PC-9 (cell line): ENCODE data around the gene GGNBP2.

Experiments
- EZH2 ChIP-seq: fragments of 200-600 bp; sonication (generic); IDR thresholded peaks from 2 replicates; pipeline ENCODE4 v1.8.0; 2017; ENCODE audit warnings: antibody characterized with exemption, low read depth
- TF ChIP-seq, protein P1 (sequence below): fragments of 200-600 bp; sonication (generic); conservative IDR thresholded peaks from 2 replicates; pipeline ENCODE4 v1.6.1; 2017; ENCODE audit warnings: mixed run types, antibody characterized with exemption, mild to moderate bottlenecking, moderate library complexity

DNA sequence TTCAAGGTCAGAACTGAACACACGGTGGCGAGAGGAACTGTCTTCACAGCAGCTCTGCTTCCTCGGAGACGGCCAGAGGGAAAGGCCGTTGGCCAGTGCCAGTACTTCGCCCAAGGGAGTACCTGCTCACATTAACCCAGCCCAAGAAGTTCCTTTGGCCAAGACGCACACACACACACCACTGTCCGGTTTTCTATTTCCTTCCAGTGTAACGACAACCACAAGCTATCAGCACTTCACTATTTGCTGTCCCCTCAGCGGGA lies 744 bp upstream of the GGNBP2 start:
- TF ChIP-seq, protein P1, sequence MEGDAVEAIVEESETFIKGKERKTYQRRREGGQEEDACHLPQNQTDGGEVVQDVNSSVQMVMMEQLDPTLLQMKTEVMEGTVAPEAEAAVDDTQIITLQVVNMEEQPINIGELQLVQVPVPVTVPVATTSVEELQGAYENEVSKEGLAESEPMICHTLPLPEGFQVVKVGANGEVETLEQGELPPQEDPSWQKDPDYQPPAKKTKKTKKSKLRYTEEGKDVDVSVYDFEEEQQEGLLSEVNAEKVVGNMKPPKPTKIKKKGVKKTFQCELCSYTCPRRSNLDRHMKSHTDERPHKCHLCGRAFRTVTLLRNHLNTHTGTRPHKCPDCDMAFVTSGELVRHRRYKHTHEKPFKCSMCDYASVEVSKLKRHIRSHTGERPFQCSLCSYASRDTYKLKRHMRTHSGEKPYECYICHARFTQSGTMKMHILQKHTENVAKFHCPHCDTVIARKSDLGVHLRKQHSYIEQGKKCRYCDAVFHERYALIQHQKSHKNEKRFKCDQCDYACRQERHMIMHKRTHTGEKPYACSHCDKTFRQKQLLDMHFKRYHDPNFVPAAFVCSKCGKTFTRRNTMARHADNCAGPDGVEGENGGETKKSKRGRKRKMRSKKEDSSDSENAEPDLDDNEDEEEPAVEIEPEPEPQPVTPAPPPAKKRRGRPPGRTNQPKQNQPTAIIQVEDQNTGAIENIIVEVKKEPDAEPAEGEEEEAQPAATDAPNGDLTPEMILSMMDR = no peak
- no peak for TF ChIP-seq EZH2
